ENCODE results near the gene ENAM. TPM values are rescaled to one million over a fixed set of nuclear protein-coding genes. Genes with fewer than 3 reads are reported as not detected.

Gene ENAM
- total and polyA plus RNA-seq, 2 of the 13 experiments (the other 11 are each of a cell fraction or from before 2014, with no cell fraction given), result not detected

- no peak for TF ChIP-seq ZNF75D (CRISPR knock-in tag; IDR thresholded peaks at IDR 0.05; ENCODE audit: borderline replicate concordance)
- no peak for TF ChIP-seq FOXJ3 (CRISPR knock-in tag; IDR thresholded peaks at IDR 0.05; ENCODE audit: borderline replicate concordance)
- TF ChIP-seq ZNF124 (CRISPR knock-in tag; IDR thresholded peaks at IDR 0.05), result no peak
- TF ChIP-seq XRCC5 (optimal IDR thresholded peaks at IDR 0.05; ENCODE audit: low read length), result peak; percentile 21
- no peak for TF ChIP-seq SIN3A (IDR thresholded peaks at IDR 0.05; ENCODE audit: borderline replicate concordance, low read depth, low read length)
- TF ChIP-seq YY1 (IDR thresholded peaks at IDR 0.05; ENCODE audit: insufficient read depth, insufficient replicate concordance, low read depth, low read length), result no peak
- TF ChIP-seq PBX2 (CRISPR knock-in tag; IDR thresholded peaks at IDR 0.05), result no peak
- TF ChIP-seq ZNF362 (CRISPR knock-in tag; IDR thresholded peaks at IDR 0.05; ENCODE audit: borderline replicate concordance), result no peak
- TF ChIP-seq ZNF513 (CRISPR knock-in tag; conservative IDR thresholded peaks at IDR 0.05), result no peak
- no peak for TF ChIP-seq ZNF205 (CRISPR knock-in tag; IDR thresholded peaks at IDR 0.05)
- TF ChIP-seq ZSCAN20 (CRISPR knock-in tag; IDR thresholded peaks at IDR 0.05; ENCODE audit: borderline replicate concordance), result no peak
- TF ChIP-seq NFKB2 (CRISPR knock-in tag; IDR thresholded peaks at IDR 0.05; ENCODE audit: borderline replicate concordance), result no peak
- TF ChIP-seq ZFP36L1 (CRISPR knock-in tag; IDR thresholded peaks at IDR 0.05), result no peak
- no peak for TF ChIP-seq PPARG (CRISPR knock-in tag; conservative IDR thresholded peaks at IDR 0.05)
- no peak for TF ChIP-seq POGK (CRISPR knock-in tag; conservative IDR thresholded peaks at IDR 0.05)
- TF ChIP-seq ZNF207 (IDR thresholded peaks at IDR 0.05; ENCODE audit: borderline replicate concordance), result no peak
- TF ChIP-seq ZNF792 (CRISPR knock-in tag; IDR thresholded peaks at IDR 0.05), result no peak
- no peak for TF ChIP-seq ZSCAN25 (CRISPR knock-in tag; IDR thresholded peaks at IDR 0.05)
- TF ChIP-seq FLYWCH1 (CRISPR knock-in tag; IDR thresholded peaks at IDR 0.05), result no peak
- no peak for TF ChIP-seq HOXA7 (CRISPR knock-in tag; IDR thresholded peaks at IDR 0.05)
- no peak for TF ChIP-seq NCOA1 (CRISPR knock-in tag; IDR thresholded peaks at IDR 0.05)
- no peak for TF ChIP-seq ARHGAP35 (CRISPR knock-in tag; IDR thresholded peaks at IDR 0.05; ENCODE audit: borderline replicate concordance)
- no peak for TF ChIP-seq U2AF1 (optimal IDR thresholded peaks at IDR 0.05; ENCODE audit: low read depth, low read length)
- peak; percentile 58; the same call in 1 of the 2 replicates for TF ChIP-seq ELF3 (CRISPR knock-in tag; IDR thresholded peaks at IDR 0.05)
- no peak for TF ChIP-seq KAT8 (CRISPR knock-in tag; IDR thresholded peaks at IDR 0.05)
- TF ChIP-seq ZNF569 (CRISPR knock-in tag; IDR thresholded peaks at IDR 0.05; ENCODE audit: borderline replicate concordance), result no peak
Observed at GRCh38 chr4:70601422-70602039, 27.0 kb upstream of the ENAM start (continued).
